ENCODE data around the gene WDR64.

DNA sequence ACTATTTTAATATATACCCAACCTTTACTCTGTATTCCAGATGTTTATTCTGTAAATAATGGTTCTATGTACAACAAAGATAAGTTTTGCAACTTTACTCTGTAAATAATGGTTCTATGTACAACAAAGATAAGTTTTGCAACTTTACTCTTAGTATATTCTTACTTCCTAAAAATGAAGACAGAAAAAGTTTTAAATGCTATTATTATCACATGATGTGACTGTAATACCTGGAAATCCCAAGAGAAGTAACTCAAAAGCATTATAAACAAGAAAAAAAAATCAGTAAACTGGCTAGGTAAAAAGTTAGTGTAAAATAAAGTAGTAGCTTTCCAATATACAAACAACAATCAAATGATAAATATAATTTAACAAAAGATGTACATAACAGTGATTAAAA is 177.4 kb downstream of the WDR64 start:
- TF ChIP-seq ZC3H10 (CRISPR knock-in tag; IDR thresholded peaks at IDR 0.05), result no peak
- TF ChIP-seq, protein P1, sequence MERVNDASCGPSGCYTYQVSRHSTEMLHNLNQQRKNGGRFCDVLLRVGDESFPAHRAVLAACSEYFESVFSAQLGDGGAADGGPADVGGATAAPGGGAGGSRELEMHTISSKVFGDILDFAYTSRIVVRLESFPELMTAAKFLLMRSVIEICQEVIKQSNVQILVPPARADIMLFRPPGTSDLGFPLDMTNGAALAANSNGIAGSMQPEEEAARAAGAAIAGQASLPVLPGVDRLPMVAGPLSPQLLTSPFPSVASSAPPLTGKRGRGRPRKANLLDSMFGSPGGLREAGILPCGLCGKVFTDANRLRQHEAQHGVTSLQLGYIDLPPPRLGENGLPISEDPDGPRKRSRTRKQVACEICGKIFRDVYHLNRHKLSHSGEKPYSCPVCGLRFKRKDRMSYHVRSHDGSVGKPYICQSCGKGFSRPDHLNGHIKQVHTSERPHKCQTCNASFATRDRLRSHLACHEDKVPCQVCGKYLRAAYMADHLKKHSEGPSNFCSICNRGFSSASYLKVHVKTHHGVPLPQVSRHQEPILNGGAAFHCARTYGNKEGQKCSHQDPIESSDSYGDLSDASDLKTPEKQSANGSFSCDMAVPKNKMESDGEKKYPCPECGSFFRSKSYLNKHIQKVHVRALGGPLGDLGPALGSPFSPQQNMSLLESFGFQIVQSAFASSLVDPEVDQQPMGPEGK (CRISPR knock-in tag; IDR thresholded peaks at IDR 0.05; ENCODE audit: borderline replicate concordance), result no peak
- no peak for TF ChIP-seq BACH2 (CRISPR knock-in tag; IDR thresholded peaks at IDR 0.05; ENCODE audit: borderline replicate concordance)
- TF ChIP-seq, protein P2, sequence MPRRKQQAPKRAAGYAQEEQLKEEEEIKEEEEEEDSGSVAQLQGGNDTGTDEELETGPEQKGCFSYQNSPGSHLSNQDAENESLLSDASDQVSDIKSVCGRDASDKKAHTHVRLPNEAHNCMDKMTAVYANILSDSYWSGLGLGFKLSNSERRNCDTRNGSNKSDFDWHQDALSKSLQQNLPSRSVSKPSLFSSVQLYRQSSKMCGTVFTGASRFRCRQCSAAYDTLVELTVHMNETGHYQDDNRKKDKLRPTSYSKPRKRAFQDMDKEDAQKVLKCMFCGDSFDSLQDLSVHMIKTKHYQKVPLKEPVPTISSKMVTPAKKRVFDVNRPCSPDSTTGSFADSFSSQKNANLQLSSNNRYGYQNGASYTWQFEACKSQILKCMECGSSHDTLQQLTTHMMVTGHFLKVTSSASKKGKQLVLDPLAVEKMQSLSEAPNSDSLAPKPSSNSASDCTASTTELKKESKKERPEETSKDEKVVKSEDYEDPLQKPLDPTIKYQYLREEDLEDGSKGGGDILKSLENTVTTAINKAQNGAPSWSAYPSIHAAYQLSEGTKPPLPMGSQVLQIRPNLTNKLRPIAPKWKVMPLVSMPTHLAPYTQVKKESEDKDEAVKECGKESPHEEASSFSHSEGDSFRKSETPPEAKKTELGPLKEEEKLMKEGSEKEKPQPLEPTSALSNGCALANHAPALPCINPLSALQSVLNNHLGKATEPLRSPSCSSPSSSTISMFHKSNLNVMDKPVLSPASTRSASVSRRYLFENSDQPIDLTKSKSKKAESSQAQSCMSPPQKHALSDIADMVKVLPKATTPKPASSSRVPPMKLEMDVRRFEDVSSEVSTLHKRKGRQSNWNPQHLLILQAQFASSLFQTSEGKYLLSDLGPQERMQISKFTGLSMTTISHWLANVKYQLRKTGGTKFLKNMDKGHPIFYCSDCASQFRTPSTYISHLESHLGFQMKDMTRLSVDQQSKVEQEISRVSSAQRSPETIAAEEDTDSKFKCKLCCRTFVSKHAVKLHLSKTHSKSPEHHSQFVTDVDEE (CRISPR knock-in tag; IDR thresholded peaks at IDR 0.05), result no peak
- TF ChIP-seq RARB (CRISPR knock-in tag; IDR thresholded peaks at IDR 0.05), result no peak
- TF ChIP-seq ZFP30 (CRISPR knock-in tag; IDR thresholded peaks at IDR 0.05), result no peak
- no peak for TF ChIP-seq ISL1 (CRISPR knock-in tag; IDR thresholded peaks at IDR 0.05)
- TF ChIP-seq ZFP3 (CRISPR knock-in tag; IDR thresholded peaks at IDR 0.05), result no peak
- TF ChIP-seq ARNTL (CRISPR knock-in tag; IDR thresholded peaks at IDR 0.05; ENCODE audit: borderline replicate concordance, low read depth), result no peak
